GM21367 (cell line): ENCODE results near the gene FAHD1.

ENCODE experiments used
- ATAC-seq: cut with Tn5 transposase; IDR thresholded peaks from one replicate; pipeline ENCODE4 v1.9.1; 2021; ENCODE audit not compliant: unreplicated experiment

Gene FAHD1

GRCh38 chr16:1816396-1817275 lies 10.4 kb upstream of the FAHD1 start:
- no peak for ATAC-seq

- no peak for ATAC-seq
Measured at GRCh38 chr16:1817276-1817589, 9.8 kb upstream of the FAHD1 start.

- ATAC-seq = no peak
Measured at GRCh38 chr16:1817716-1818115, 9.3 kb upstream of the FAHD1 start.

GRCh38 chr16:1818204-1818872 lies 8.7 kb upstream of the FAHD1 start:
- ATAC-seq = no peak

GRCh38 chr16:1818873-1819525 lies 8.0 kb upstream of the FAHD1 start:
- ATAC-seq = no peak

GRCh38 chr16:1819611-1820010 lies 7.4 kb upstream of the FAHD1 start:
- ATAC-seq = no peak

- no peak for ATAC-seq
Measured at GRCh38 chr16:1820096-1820945, 6.7 kb upstream of the FAHD1 start.

- ATAC-seq = no peak
Measured at GRCh38 chr16:1820946-1821290, 6.1 kb upstream of the FAHD1 start.

- ATAC-seq = no peak
Measured at GRCh38 chr16:1821861-1822611, 5.0 kb upstream of the FAHD1 start.

GRCh38 chr16:1822801-1823200 lies 4.2 kb upstream of the FAHD1 start:
- no peak for ATAC-seq

- ATAC-seq = no peak
Measured at GRCh38 chr16:1823821-1824220, 3.2 kb upstream of the FAHD1 start.

- no peak for ATAC-seq
Measured at GRCh38 chr16:1825381-1825863, 1.6 kb upstream of the FAHD1 start.

GRCh38 chr16:1825864-1826690 lies 929 bp upstream of the FAHD1 start:
- peak; percentile 31 for ATAC-seq

- no peak for ATAC-seq
Measured at GRCh38 chr16:1828645-1829410, 1.8 kb downstream of the FAHD1 start.

GRCh38 chr16:1830213-1830612 lies 3.2 kb downstream of the FAHD1 start:
- ATAC-seq = no peak

- no peak for ATAC-seq
Measured at GRCh38 chr16:1831186-1832075, 4.4 kb downstream of the FAHD1 start.

GRCh38 chr16:1832838-1833454 lies 5.9 kb downstream of the FAHD1 start:
- ATAC-seq = no peak
